ENCODE results near the gene LDB2. TPM values are rescaled to one million over a fixed set of nuclear protein-coding genes. Genes with fewer than 3 reads are reported as not detected.

The LDB2 gene
- total RNA-seq, 4 donors from 2014 or later: 16.2 to 31.7 (median 22.4) TPM

DNA sequence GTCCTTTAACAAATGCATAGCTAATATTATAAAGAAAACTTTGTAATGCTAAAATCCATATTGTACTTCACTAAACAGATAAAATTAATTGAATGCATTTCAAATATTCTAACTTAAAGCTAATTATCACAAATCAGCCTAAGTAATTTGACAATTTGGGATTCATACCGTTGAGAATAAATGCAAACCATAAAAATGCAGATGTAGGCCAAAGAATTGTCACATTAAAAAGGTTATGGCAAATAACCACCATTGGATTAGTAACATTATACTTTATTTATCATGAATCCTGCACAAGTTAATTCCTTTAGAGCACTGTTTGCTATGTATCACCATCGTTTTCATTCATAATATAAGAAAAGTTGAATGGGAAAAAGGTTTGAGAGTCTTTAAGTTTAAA is 301.0 kb downstream of the LDB2 start:
- Histone ChIP-seq H3K9me3 (no peaks in the 10 kb centered on the region), H3K36me3 (no peaks in the 10 kb centered on the region), H3K27ac (replicated peaks in 1 of 4) (no peak overlapping the region), H3K27me3 (no peaks in the 10 kb centered on the region), H3K4me3 (no peak overlapping the region), H3K4me1 (peaks cover 0 to 12% (median 4%) of the 10 kb centered on the region in 4 donors)
- WGBS: 56% methylated on average over 2 of the region's 2 CpGs
- intact Hi-C loops (cut with DNase I): no loop called here
- TF ChIP-seq, protein P1, sequence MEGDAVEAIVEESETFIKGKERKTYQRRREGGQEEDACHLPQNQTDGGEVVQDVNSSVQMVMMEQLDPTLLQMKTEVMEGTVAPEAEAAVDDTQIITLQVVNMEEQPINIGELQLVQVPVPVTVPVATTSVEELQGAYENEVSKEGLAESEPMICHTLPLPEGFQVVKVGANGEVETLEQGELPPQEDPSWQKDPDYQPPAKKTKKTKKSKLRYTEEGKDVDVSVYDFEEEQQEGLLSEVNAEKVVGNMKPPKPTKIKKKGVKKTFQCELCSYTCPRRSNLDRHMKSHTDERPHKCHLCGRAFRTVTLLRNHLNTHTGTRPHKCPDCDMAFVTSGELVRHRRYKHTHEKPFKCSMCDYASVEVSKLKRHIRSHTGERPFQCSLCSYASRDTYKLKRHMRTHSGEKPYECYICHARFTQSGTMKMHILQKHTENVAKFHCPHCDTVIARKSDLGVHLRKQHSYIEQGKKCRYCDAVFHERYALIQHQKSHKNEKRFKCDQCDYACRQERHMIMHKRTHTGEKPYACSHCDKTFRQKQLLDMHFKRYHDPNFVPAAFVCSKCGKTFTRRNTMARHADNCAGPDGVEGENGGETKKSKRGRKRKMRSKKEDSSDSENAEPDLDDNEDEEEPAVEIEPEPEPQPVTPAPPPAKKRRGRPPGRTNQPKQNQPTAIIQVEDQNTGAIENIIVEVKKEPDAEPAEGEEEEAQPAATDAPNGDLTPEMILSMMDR (IDR thresholded peaks at IDR 0.05): no peak
- TF ChIP-seq POLR2A (IDR thresholded peaks at IDR 0.05; ENCODE audit: low read depth): no peak
- TF ChIP-seq POLR2AphosphoS5 (IDR thresholded peaks at IDR 0.05): no peak
- TF ChIP-seq EP300 (IDR thresholded peaks at IDR 0.05): no peak
- no peak for DNase-seq (ENCODE audit: extremely low spot score)

DNA sequence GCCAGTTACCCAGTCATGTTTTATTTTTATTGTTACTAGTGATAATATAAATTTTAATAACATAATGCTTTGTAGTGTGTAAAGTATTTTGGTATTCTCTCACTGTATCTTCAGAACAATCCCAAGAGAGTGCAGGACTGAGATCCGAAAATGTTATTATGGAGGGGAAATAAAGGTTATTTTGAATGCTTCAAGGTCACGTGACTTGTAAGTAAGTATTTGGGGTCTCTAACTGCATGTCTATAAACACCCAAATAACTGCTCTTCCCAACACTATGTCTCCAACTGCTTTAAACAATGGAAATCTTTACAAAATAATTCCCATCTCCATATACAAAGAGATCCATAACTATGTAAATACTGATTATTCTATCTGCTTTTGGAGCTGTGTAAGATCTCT is 302.2 kb downstream of the LDB2 start:
- Histone ChIP-seq H3K36me3 (no peaks in the 10 kb centered on the region), H3K9me3 (no peaks in the 10 kb centered on the region), H3K4me3 (no peak overlapping the region), H3K4me1 (peaks cover 0 to 12% (median 4%) of the 10 kb centered on the region in 4 donors), H3K27ac (replicated peaks in 1 of 4) (no peak overlapping the region), H3K27me3 (no peaks in the 10 kb centered on the region)
- no peak for DNase-seq (ENCODE audit: extremely low spot score)
- 83% methylated on average over 2 of the region's 2 CpGs for WGBS
- intact Hi-C loops (cut with DNase I): no loop called here
- TF ChIP-seq POLR2AphosphoS5 (IDR thresholded peaks at IDR 0.05): no peak
- TF ChIP-seq, protein P1 (IDR thresholded peaks at IDR 0.05): no peak
- TF ChIP-seq POLR2A (IDR thresholded peaks at IDR 0.05; ENCODE audit: low read depth): no peak
- no peak for TF ChIP-seq EP300 (IDR thresholded peaks at IDR 0.05)

DNA sequence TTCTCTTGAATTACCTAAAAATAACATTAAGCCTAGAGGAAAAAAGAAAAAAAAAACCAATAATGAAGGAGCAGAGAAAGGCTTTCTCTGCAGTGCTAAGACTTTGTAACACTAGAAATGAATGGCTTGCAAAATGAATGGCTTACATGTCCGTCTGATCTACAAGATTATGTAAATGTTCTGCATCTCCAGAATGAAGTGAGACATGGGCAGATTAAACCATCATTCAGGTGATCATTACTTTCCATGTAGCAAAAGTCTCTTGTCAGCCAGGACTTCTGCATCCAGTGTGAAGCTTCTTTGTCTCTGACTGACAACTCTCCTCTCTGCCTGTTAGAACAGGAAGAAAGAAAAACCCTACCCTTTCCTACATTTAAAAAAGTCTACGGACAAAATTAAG is 304.3 kb downstream of the LDB2 start:
- H3K4me1 ChIP-seq: peaks cover 0 to 12% (median 4%) of the 10 kb centered on the region in 4 donors
- intact Hi-C loops (cut with DNase I): no loop called here
- DNase-seq (ENCODE audit: extremely low spot score): no peak

DNA sequence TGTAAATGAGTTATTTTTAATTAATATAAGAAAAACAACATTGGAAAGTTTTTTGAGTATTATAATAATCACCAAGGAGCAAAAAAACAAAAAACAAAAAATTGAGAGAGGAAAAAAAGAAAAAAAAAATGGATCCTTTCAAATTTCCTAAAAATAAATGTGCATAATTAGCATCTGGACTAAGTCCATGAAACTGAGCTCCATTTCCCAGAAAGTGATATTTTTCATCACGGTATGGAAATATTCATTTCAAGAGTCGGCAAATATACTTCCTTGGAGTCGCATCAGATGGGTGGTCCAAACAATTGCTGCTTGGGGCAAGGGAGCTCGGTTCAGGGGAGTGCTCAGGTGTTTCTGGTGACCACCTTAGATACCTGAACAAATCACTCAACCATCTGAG is 305.1 kb downstream of the LDB2 start:
- Histone ChIP-seq H3K27me3 (no peaks in the 10 kb centered on the region), H3K4me3 (no peak overlapping the region), H3K36me3 (no peaks in the 10 kb centered on the region), H3K27ac (replicated peaks in 1 of 4) (no peak overlapping the region), H3K9me3 (no peaks in the 10 kb centered on the region), H3K4me1 (peaks cover 0 to 5% (median 2%) of the 10 kb centered on the region in 4 donors)
- intact Hi-C loops (cut with DNase I): no loop called here
- TF ChIP-seq EP300 (IDR thresholded peaks at IDR 0.05): no peak
- TF ChIP-seq, protein P1 (IDR thresholded peaks at IDR 0.05): no peak
- TF ChIP-seq POLR2AphosphoS5 (IDR thresholded peaks at IDR 0.05): no peak
- no peak for TF ChIP-seq POLR2A (IDR thresholded peaks at IDR 0.05; ENCODE audit: low read depth)
- WGBS: 72% methylated on average over 4 of the region's 4 CpGs
- no peak for DNase-seq (ENCODE audit: extremely low spot score)

More for the DNA sequence above, 304.3 kb downstream of the LDB2 start:
- H3K27me3 ChIP-seq: no peaks in the 10 kb centered on the region
- H3K4me3 ChIP-seq: no peak overlapping the region
- H3K36me3 ChIP-seq: no peaks in the 10 kb centered on the region
- H3K9me3 ChIP-seq: no peaks in the 10 kb centered on the region
- TF ChIP-seq POLR2A (IDR thresholded peaks at IDR 0.05; ENCODE audit: low read depth) (no peak), EP300 (IDR thresholded peaks at IDR 0.05) (no peak)
- H3K27ac ChIP-seq (replicated peaks in 1 of 4): no peak overlapping the region
- WGBS: 88% methylated on average over 2 of the region's 2 CpGs

DNA sequence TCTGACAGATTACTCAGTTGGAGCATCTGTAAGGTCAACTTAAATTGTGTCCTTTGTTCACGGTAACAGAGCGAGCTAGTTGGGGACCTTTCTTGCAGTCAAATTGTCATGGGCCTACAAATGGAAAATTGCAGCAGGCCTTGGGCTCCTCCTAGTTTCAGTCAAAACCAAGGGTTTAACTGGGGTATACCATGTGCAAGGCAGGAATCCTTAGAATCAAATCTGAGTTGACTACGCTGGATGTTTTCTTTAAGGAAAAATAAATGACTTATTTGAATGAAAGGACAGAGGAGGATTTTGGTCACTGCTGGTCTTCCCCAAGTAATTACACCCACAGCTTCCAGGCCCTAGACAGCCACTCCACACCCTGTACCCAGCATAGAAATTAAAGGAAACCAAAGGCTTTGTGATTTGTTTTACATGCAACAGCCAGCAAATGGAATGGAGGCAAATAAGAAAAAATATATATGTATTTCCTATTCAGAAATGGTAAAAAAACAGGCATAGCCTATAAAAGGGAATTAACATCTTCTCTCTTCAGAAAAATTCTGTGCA is 307.1 kb downstream of the LDB2 start:
- Histone ChIP-seq H3K27me3 (no peaks in the 10 kb centered on the region), H3K4me3 (no peak overlapping the region), H3K9me3 (no peaks in the 10 kb centered on the region), H3K4me1 (no peaks in the 10 kb centered on the region), H3K27ac (replicated peaks in 1 of 4) (no peak overlapping the region), H3K36me3 (peaks cover 0 to 8% (median 0%) of the 10 kb centered on the region in 4 donors)
- no peak for TF ChIP-seq POLR2AphosphoS5 (IDR thresholded peaks at IDR 0.05)
- TF ChIP-seq POLR2A (IDR thresholded peaks at IDR 0.05; ENCODE audit: low read depth): no peak
- TF ChIP-seq, protein P1 (IDR thresholded peaks at IDR 0.05): no peak
- TF ChIP-seq EP300 (IDR thresholded peaks at IDR 0.05): no peak
- intact Hi-C loops (cut with DNase I): no loop called here
- WGBS: 96% methylated on average over 3 of the region's 3 CpGs
- DNase-seq (ENCODE audit: extremely low spot score): no peak
